GM21390 (cell line): ENCODE results near the gene ROCK2.
"Not testable (repeated sequence)": the region's sequence is repeated elsewhere in the genome, so short reads cannot be mapped to it uniquely, and the experiment has no call there.

Source experiments
- ATAC-seq: cut with Tn5 transposase; IDR thresholded peaks from one replicate; pipeline ENCODE4 v1.9.1; 2021; ENCODE audit not compliant: unreplicated experiment

ROCK2 gene

DNA sequence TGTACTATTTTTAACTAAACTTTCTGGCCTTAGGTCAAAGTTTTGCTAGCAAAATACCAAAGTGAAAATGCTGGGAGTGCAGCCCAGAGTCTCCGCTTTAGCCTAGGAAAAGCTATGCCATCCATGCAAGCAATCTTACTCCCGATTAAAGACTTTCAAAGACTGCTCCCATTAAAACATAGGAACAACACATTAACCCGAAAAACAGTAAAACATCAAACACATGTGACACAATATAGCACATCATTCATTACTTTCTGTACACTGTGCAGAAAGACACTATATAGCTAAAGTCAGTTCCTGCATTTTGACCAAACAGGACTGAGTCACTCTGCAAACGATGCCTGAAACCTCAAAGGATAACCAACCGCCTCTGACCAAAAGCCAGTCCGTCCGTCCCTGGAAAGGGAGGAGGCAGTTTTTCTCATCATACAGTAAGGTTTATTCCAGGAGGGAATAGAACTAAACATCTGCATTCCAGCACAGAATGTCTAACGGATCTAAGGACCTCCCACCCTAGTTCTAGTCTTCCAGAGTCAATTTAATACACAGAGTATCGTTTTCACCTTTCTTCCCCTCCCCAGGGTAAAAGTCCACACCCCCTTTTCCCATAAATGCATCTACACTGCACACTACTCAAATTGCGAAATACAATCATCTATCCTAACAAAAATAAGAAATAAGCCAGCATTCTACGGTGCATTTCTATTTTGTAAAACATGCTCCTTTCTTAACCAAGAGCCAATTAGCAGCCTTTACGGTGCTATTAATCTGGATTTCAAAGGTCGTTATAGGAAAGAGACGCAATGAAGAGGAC lies 1.7 kb downstream of the ROCK2 start:
- ATAC-seq, result no peak

DNA sequence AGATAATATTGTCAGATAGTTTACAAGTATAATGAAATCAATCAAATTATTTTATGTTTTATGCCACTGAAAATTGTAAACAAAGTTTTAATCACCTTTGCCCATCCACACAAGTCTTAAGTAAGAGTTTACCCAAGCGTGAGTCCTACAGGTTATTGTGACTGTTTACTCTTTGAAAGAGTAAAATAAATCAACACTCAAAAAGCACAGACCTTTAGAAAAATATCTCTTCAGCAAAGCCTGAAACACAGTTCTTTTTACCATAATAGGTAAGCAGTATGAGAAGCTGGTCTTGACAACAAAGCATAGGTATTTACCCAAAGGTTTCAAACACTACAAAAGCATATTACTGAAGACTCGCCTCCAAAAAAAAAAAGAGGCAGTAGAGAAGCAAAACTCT lies 3.7 kb downstream of the ROCK2 start:
- no peak for ATAC-seq

DNA sequence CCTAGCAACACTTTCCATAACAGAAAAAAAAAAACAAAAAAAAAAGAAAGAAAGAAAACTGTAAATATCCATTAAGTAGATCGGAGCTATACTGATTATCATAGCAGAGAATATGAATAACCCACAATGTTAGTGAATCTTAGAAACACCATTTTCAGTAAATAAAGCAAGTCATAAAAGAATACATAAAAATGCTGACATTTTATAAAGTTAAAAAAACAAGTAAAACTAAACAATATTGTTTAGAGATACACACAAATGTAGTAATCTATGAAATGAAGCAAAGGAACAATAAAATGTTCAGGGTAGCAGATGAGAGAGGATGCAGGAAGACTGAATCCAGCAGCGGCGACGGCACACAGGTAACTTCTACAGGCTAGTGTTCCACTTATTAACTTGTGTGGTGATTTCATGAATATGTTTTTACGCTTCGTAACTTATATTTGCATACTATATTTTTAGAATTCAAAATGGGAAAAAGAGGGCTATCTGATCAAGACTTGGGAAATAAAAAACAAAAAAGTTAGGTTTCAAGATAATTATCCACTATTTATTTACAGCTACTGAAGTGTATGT lies 4.8 kb downstream of the ROCK2 start:
- ATAC-seq, result no peak

DNA sequence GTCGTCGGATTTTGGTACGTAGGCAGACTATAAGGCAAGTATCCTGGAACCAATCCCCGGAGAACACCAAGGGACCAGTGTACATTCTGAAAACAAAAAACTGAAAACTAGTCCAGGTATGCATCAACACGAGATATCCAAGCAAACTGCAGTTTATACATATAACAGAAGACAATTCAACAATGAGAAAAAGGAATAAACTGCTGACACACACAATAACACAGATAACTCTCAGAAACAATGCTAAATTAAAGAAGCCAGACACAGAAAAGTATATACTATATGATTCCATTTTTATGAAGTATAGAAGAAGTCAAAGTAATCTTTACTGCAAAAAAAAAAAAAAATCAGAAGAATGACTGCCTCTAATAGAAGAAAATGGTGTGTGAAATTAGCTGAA lies 5.9 kb downstream of the ROCK2 start:
- ATAC-seq, result no peak

DNA sequence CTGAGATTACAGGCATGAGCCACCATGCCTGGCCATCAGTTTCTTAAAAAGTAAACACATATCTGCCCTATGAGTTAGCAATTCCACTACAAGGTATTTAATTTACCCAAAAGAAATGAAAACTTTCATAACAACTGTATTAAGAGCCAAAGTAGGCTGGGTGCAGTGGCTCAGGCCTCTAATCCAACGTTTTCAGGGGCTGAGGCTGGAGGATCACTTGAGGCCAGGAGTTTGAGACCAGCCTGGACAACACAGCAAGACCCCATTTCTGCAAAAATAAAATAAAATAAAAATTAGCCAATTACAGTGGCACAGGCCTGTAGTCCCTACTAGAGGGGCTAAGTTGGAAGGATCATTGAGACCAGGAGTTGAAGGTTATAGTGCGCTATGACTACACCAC lies 6.5 kb downstream of the ROCK2 start:
- no peak for ATAC-seq

DNA sequence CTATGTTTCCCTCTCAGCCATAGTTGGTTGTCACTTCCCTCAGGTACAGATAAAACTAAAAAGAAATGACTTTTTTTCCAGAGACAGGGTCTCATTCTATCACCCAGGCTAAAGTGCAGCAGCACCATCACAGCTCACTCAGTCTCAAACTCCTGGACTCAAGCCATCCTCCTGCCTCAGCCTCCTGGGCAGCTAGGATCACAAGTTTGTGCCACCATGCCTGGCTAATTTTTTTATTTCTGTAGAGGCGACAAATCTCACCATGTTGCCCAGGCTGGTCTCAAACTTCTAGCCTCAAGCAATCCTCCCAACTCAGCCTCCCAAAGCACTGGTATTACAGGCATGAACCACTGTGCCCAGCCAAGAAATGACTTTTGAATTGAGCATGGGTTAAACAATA lies 8.2 kb downstream of the ROCK2 start:
- ATAC-seq, result no peak

DNA sequence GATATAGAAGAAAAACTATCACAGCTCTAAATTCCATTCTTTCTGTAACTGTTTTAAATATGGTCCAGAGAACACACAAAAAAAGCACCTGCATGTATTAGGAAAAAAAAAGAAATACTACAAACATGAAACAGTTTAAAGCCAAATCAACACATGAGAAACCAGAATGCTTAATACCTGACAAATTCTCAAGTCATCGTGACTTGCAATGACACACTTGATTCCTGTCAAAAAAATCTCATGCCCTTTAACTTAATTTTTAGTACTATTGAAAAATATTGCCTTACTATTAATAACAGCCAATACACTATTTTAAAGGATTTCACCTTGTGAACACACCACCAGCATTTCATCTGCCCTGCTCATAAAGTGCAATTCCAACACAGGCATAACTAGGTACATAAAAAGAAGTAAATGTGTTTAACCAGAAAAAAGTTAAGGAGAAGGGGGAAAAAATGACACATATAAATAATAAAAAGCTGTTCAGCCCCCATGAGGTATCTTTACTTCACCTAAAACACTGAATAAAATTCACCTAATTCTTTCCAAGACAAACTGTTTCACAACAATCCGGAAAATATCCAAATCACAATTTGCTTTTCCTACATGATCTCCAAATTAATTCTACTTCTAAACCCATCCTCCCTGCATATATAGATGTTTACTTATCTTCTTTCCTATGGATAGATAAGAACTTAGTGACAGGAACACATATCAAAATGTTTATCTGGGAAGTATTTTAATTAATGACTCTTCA lies 10.8 kb downstream of the ROCK2 start:
- ATAC-seq, result no peak

DNA sequence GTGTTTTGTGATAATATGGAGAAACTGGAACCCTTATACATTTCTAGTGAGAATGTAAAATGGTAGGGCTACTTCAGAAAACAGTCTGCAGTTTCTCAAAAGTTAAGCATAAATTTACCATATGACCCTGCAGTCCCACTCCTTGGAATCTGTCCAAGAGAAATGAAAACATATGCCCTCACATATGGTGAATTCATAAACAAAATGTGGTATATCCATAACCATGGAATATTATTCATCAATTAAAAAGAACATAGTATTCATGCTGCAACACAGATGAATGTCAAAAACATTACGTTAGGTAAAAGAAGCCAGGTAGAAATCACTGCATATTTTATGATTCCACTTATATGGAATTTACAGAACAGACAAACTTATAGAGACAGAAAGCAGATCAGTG lies 11.8 kb downstream of the ROCK2 start:
- ATAC-seq, result no peak

DNA sequence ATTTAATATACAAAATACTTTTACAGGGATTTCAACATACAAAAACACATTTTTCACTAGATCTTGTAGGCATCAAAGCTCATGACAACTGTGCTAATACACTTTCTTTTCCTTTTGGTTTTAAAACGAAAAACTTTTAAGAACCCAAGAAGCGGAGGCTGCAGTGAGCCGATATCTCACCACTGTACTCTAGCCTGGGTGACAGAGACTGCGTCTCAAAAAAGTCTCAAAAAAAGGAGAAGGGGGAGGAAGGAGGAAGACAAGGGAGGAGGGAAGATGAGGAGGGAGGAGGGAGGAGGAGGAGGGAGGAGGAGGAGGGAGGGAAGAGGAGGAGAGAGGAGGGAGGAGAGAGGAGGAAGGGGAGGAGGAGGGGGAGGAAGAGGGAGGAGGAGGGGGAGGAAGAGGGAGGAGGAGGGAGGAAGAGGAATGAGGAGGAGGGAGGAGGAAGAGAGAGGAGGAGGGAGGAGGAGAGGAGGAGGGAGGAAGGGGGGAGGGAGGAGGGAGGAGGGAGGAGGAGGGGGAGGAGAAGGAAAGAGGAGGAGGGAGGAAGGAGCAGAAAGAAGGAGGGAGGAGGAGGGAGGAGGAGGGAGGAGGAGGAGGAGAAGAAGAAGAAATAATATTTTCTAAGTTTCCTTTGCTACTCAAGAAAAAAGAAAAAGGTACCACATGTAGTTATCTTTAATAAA lies 13.8 kb downstream of the ROCK2 start:
- no peak for ATAC-seq

DNA sequence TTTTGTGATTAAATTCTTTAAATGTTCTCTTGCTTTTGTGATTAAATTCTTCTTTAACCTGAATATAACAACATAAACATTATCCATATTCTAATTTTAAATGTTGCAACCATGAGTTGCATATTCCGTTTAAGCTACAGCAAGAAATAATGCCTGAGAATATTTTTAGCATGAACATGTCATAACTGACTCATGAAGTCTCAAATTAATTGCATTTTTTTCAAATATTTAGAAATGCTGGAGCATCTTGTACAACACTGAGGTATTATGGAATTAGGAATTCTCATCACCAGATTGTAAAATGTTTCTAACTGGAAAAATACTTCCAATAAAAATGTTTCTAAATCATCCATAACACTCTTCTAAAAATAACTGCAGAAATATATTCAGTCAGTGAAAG lies 14.7 kb downstream of the ROCK2 start:
- ATAC-seq, result no peak

DNA sequence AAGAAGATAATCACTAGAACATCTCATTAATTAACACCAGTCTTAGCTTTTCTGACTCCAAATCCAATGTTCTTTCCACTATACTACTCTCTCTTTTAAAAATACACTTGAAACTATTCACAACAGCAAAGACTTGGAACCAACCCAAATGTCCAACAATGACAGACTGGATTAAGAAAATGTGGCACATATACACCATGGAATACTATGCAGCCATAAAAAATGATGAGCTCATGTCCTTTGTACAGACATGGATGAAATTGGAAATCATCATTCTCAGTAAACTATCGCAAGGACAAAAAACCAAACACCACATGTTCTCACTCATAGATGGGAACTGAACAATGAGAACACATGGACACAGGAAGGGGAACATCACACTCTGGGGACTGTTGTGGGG lies 15.9 kb downstream of the ROCK2 start:
- not testable (repeated sequence) for ATAC-seq

DNA sequence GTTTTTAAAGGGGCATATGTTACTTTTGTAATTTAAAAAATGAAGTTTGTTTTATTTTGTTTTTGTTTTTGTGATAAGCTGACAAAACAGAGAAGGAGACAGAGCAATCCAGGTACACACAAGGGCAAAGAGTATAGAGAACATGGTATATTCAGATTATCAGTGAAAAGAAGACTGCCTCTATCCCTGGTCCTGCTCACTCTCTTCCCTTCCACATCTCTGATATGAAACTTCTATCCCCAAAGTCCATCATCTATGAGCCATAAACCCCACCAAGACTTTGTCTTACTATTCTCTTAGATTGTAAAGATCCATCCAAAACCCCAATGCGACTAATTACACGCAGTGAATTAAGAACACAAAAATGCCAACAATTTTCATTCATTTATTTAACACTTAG lies 16.6 kb downstream of the ROCK2 start:
- ATAC-seq, result no peak

DNA sequence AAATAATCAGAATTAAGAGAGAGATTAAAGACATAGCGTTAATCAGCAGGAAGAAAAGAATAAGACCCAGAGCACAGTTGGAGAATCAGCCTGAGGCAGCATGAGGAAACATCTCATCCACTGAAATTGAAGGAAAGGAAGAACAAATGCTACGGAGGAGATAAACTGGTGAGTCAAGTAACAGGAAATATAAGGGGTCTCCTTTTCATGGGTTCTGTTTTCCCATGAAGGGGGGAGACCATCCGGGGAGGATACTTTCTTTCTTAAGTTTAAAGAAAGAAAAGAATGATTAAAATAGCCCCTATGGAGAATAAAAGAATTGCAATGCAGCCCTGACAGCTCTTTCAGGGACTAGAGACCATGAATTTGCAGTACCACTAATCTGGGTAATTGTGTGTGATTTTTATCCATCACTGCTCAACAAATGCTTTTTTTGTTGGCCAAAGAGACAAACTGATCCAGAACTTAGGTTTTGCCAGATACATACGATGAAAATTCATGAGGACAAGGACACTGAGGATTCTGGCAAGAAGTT lies 17.7 kb downstream of the ROCK2 start:
- ATAC-seq, result no peak

DNA sequence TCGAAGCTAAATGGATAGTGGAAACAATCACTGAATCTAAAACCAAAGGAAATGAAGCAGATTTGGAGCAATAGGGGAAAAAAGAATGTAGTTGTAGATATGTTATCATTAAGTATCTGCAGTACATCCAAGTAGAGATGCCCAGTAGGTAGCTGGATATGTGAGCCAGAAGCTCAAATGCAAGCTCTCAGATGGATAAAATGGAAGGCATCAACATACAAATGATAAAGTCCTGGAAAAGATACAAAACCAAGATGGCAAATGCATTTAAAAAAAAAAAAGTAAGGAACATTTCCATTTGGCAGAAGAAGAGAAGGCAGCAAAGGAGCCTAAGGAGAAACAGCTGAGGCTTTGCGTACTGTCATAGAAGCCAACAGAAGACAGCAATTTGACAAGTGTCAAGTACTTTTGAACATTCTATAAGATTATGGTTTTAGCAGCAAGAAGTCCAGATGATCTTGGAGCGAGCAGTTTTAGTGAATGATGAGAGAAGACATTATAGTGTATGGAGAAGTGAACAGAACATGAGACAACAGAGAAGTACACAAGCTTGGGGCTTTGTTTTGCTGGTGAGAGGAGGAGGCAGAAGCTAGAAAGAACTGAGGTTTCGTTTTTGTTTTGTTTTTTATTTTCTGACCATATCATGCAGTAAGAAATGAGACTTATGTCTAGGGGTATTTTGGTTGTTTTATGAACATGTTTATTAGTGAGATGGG lies 18.3 kb downstream of the ROCK2 start:
- ATAC-seq, result no peak

DNA sequence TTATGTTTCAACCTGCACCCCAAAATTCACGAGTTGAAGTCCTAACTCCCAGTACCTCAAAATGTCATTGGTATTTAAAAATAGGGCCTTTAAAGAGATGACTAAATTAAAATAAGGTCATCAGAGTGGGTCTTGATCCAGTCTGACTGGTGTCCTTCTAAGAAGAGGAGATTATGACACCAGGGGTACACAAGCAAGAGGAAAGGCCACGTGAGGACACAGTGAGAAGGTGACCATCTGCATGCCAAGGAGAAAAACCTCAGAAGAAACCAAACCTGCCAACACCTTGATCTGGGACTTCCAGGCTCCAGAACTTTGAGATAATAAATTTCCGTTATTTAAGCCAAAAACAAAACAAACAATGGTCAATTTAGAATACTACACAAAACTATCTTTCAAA lies 22.6 kb downstream of the ROCK2 start:
- no peak for ATAC-seq

DNA sequence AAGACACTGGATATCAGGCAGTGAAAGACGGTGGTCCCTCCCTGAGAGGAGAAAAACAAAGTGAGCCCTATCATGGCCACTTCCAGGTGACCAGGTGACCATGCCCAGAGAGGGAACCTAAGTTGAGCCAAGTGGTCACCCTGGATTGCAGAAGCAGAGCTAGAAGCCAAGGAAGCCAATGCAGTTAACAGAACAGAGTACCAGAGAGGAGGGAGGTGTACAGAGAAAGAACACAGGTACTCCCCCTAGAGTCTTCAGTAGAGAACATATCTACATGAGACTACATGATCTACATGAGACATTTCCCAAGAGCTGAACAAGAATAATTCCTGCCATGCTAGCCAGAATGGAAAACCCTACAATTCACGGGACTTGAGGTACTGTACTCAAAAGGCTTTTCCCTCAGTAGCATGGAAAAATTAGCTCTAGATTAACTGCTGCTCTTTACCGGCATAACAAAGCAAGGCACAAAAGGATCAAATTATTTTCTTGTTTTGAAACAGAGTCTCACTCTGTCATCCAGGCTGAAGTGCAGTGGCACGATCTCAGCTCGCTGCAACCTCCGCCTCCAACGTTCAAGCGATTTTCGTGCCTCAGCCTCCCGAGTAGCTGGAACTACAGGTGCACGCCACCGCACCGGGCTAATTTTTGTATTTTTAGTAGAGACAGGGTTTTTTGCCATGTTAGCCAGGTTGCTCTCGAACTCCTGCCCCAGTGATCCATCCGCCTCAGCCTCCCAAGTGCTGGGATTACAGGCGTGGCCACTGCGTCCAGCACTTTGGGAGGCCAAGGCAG lies 23.5 kb downstream of the ROCK2 start:
- ATAC-seq, result no peak

DNA sequence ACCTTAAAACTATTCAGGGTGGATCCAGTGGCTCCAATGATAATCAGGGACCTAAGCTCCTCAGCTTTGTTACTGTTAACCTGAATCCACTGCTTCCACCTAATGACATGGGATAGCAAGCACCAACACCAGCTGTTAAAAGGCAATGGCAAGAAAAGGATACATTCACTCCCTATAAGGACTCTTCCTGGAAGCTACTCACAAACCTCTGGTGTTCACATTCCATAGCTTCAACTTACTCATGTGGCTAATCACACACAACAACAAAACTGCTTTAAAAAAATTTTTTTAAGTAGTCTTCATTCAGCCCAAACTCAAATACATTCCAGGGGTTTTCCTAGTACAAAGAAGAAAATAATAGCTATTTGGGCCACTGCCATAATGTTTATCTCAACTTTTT lies 24.5 kb downstream of the ROCK2 start:
- no peak for ATAC-seq

DNA sequence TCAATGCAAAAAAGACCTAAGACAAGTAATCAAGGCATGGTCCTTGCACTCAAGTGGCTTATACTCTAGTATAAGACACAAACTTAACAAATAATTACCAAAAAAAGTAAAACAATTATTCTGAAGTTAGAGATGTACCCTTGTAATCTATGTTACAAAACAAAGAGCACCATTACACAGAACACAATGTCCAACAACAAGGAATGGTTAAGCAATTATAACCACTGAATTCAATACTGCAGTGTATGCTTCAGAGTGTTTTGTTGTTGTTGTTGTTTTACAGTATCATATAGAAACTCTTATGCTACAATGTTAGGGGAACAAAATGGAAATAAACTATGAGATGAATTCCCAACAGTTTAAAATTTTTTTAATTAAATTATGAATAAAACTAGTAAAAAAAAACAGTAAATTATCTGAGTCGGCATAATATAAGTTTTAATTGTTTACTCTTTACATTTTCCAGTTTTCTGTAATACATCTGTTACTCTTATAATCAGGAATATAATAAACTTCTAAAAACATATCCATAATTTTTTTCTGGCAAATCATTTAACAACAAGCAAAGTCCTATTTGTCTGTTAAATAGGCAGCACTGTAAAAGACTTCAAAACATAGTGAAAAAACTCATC lies 29.2 kb downstream of the ROCK2 start:
- no peak for ATAC-seq

DNA sequence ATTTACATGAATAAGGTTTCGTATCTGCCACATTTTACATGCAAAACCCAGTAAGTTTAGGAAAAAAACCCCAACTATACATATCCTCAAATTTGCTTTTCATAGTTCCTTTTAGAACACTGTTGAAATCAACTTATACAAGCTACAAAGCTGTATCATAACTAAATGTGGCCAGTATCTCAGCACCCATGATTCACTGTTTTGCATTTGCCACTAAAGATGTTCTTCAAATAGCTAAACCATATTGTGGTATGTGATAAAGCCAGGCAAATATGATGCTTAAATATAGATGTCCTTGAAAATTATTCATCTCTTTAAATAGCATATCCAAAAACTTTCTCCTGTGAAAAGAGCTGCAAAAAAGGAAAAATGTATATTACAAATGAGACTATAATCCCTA lies 29.9 kb downstream of the ROCK2 start:
- ATAC-seq, result no peak
